B cell (primary cell): ENCODE measurements around the gene CYP4F3.

Source experiments
- EZH2 ChIP-seq: IDR thresholded peaks from 2 replicates; pipeline ENCODE4 v1.6.1; 2012; ENCODE audit warnings: borderline replicate concordance, low read depth, mild to moderate bottlenecking, moderate library complexity, low read length; ENCODE audit not compliant: insufficient read depth, poor library complexity, severe bottlenecking
- TF ChIP-seq, protein P1 (sequence below): fragments of 200-600 bp; IDR thresholded peaks from one replicate; pipeline ENCODE4 v1.8.0; 2022; ENCODE audit warnings: antibody characterized with exemption, mild to moderate bottlenecking

DNA sequence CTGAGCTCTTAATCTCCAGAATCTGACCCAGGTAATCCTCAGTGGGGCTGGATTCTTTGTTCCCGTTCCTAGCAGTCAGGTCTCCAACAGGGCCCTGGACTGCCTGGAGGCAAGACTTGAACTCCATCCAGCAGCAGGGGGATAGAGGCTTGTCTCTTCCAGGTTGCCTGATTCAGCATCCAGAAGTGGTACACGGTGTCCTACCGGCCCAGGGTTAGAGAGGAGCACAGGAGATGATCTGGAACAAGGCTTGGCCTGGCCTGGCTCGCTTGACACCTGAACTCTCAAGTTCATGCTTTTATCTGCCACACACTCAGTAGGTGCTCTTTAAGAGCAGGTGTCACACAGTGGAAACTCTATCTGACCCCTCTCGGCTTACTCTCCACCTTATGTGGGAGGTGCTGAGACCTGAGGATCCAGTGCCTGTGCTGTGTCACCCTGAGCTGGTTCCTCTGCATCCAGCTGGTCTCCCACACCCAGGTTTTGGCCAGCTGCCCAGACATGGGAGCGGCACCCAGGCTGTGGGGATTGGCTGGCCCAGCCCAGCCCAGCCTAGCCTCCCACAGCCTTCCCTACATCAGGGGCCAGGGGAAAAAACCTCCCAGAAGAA is at the start of gene CYP4F3:
- TF ChIP-seq, protein P1, sequence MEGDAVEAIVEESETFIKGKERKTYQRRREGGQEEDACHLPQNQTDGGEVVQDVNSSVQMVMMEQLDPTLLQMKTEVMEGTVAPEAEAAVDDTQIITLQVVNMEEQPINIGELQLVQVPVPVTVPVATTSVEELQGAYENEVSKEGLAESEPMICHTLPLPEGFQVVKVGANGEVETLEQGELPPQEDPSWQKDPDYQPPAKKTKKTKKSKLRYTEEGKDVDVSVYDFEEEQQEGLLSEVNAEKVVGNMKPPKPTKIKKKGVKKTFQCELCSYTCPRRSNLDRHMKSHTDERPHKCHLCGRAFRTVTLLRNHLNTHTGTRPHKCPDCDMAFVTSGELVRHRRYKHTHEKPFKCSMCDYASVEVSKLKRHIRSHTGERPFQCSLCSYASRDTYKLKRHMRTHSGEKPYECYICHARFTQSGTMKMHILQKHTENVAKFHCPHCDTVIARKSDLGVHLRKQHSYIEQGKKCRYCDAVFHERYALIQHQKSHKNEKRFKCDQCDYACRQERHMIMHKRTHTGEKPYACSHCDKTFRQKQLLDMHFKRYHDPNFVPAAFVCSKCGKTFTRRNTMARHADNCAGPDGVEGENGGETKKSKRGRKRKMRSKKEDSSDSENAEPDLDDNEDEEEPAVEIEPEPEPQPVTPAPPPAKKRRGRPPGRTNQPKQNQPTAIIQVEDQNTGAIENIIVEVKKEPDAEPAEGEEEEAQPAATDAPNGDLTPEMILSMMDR: no peak
- TF ChIP-seq EZH2: no peak
